Measurements from ENCODE around the gene SYNJ1. TPM values are rescaled to one million over a fixed set of nuclear protein-coding genes. Genes with fewer than 3 reads are reported as not detected.
"Not testable (repeated sequence)": the region's sequence is repeated elsewhere in the genome, so short reads cannot be mapped to it uniquely, and the experiment has no call there.

SYNJ1 gene
- total RNA-seq, 1 donor from 2014 or later, result 2.6 TPM

GRCh38 chr21:32682696-32683474 lies 44.9 kb downstream of the SYNJ1 start:
- TF ChIP-seq, protein P1, sequence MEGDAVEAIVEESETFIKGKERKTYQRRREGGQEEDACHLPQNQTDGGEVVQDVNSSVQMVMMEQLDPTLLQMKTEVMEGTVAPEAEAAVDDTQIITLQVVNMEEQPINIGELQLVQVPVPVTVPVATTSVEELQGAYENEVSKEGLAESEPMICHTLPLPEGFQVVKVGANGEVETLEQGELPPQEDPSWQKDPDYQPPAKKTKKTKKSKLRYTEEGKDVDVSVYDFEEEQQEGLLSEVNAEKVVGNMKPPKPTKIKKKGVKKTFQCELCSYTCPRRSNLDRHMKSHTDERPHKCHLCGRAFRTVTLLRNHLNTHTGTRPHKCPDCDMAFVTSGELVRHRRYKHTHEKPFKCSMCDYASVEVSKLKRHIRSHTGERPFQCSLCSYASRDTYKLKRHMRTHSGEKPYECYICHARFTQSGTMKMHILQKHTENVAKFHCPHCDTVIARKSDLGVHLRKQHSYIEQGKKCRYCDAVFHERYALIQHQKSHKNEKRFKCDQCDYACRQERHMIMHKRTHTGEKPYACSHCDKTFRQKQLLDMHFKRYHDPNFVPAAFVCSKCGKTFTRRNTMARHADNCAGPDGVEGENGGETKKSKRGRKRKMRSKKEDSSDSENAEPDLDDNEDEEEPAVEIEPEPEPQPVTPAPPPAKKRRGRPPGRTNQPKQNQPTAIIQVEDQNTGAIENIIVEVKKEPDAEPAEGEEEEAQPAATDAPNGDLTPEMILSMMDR (IDR thresholded peaks at IDR 0.05; ENCODE audit: insufficient read depth, low read length, severe bottlenecking), result no peak
- Histone ChIP-seq H3K4me3 (ENCODE audit: low read depth, low read length) (no peak overlapping the region), H3K27me3 (ENCODE audit: control insufficient read depth, insufficient read depth, low read length) (no peaks in the 10 kb centered on the region), H3K36me3 (ENCODE audit: control insufficient read depth, insufficient read depth, low read length) (peaks cover 2% of the 10 kb centered on the region)
- DNase-seq (ENCODE audit: low read depth) (no peak), FAIRE-seq (no peak)

GRCh38 chr21:32674731-32675130 lies 53.1 kb downstream of the SYNJ1 start:
- Histone ChIP-seq H3K27me3 (ENCODE audit: control insufficient read depth, insufficient read depth, low read length) (no peaks in the 10 kb centered on the region), H3K36me3 (ENCODE audit: control insufficient read depth, insufficient read depth, low read length) (no peaks in the 10 kb centered on the region), H3K4me3 (ENCODE audit: low read depth, low read length) (no peak overlapping the region)
- no peak for DNase-seq (ENCODE audit: low read depth)
- FAIRE-seq, result no peak
- TF ChIP-seq, protein P1 (IDR thresholded peaks at IDR 0.05; ENCODE audit: insufficient read depth, low read length, severe bottlenecking), result no peak

DNA sequence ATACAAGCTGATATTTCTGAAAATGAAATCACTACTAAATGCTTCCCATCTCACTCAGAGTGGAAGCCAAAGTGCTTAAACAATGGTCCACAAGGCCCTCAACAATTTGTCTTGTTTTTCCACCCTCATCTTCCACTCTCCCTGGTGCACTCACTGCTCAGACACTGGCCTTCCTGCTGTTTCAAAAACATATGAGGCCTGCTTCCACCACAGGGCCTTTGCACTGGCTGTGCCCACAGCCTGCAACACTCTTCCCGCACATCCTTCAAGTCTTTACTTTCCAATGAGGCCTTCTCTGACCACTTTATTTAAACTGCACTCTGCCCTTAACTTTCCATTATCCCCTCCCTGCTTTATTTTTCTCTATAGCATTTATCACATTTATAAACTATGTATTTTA lies 53.8 kb downstream of the SYNJ1 start:
- H3K27me3 ChIP-seq (ENCODE audit: control insufficient read depth, insufficient read depth, low read length), result no peaks in the 10 kb centered on the region
- FAIRE-seq (no peak), DNase-seq (ENCODE audit: low read depth) (no peak)
- H3K4me3 ChIP-seq (ENCODE audit: low read depth, low read length), result no peak overlapping the region
- H3K36me3 ChIP-seq (ENCODE audit: control insufficient read depth, insufficient read depth, low read length), result no peaks in the 10 kb centered on the region
- TF ChIP-seq, protein P1 (IDR thresholded peaks at IDR 0.05; ENCODE audit: insufficient read depth, low read length, severe bottlenecking), result no peak

- H3K27me3 ChIP-seq (ENCODE audit: control insufficient read depth, insufficient read depth, low read length), result no peaks in the 10 kb centered on the region
- peaks cover 7% of the 10 kb centered on the region for H3K36me3 ChIP-seq (ENCODE audit: control insufficient read depth, insufficient read depth, low read length)
- TF ChIP-seq, protein P1 (IDR thresholded peaks at IDR 0.05; ENCODE audit: insufficient read depth, low read length, severe bottlenecking), result no peak
- FAIRE-seq (no peak), DNase-seq (ENCODE audit: low read depth) (no peak)
- H3K4me3 ChIP-seq (ENCODE audit: low read depth, low read length), result no peak overlapping the region
Observed at GRCh38 chr21:32666258-32666657, 61.6 kb downstream of the SYNJ1 start.

- FAIRE-seq, result not testable (repeated sequence)
Observed at GRCh38 chr21:32664095-32664494, 63.7 kb downstream of the SYNJ1 start.

DNA sequence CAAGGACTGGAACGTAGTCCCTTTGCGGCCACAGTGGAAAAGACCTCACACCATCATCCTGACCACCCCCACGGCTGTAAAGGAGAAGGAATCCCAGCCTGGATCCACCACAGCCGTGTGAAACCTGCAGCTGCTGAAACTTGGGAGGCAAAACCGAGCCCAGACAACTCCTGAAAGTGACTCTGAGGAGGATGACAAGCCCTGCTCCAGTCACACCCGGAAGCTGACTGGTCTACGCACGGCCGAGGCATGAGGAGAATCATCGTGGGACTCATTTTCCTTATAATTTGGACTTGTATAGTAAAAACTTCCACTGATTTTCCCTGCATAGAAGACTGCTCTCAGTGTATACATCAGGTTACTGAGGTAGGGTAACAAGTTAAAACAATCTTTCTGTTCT lies 65.8 kb downstream of the SYNJ1 start:
- not testable (repeated sequence) for FAIRE-seq; H3K36me3 ChIP-seq (ENCODE audit: control insufficient read depth, insufficient read depth, low read length); DNase-seq (ENCODE audit: low read depth); H3K4me3 ChIP-seq (ENCODE audit: low read depth, low read length); H3K27me3 ChIP-seq (ENCODE audit: control insufficient read depth, insufficient read depth, low read length)

More at GRCh38 chr21:32664095-32664494, 63.7 kb downstream of the SYNJ1 start:
- not testable (repeated sequence) for H3K27me3 ChIP-seq (ENCODE audit: control insufficient read depth, insufficient read depth, low read length); H3K36me3 ChIP-seq (ENCODE audit: control insufficient read depth, insufficient read depth, low read length); H3K4me3 ChIP-seq (ENCODE audit: low read depth, low read length); DNase-seq (ENCODE audit: low read depth)

- H3K36me3 ChIP-seq (ENCODE audit: control insufficient read depth, insufficient read depth, low read length); FAIRE-seq; H3K27me3 ChIP-seq (ENCODE audit: control insufficient read depth, insufficient read depth, low read length); H3K4me3 ChIP-seq (ENCODE audit: low read depth, low read length): not testable (repeated sequence)
- DNase-seq (ENCODE audit: low read depth), result peak; percentile 21
Observed at GRCh38 chr21:32661026-32661782, 66.6 kb downstream of the SYNJ1 start.
